ENCODE measurements around the gene NPAT. TPM values are rescaled to one million over a fixed set of nuclear protein-coding genes. Genes with fewer than 3 reads are reported as not detected.
A peak's percentile ranks its signal among the peaks of the same experiment; 100 is the strongest.

NPAT gene
- total and polyA plus RNA-seq, 10 donors: 4.5 to 40.8 (median 27.9) TPM

- Histone ChIP-seq H3K4me3 (peak overlapping the region; percentile 70 to 91 (median 76)), H3K27me3 (replicated peaks in 1 of 7) (no peaks in the 10 kb centered on the region), H3K27ac (peak overlapping the region; percentile 94 to 99 (median 98)), H3K36me3 (peaks cover 0 to 15% (median 0%) of the 10 kb centered on the region in 6 donors), H3K9me3 (no peaks in the 10 kb centered on the region), H3K4me1 (peaks cover 21 to 87% (median 69%) of the 10 kb centered on the region in 6 donors)
- 0 to 1% (median 0%) methylated on average over 12 of the region's 12 CpGs for WGBS, 5 donors
- TF ChIP-seq CTCF (IDR thresholded peaks at IDR 0.05 in 8 of 11, conservative IDR thresholded peaks at IDR 0.05 in 3 of 11): no peak
- TF ChIP-seq POLR2AphosphoS5 (IDR thresholded peaks at IDR 0.05): no peak
- TF ChIP-seq POLR2A (IDR thresholded peaks at IDR 0.05): no peak
- no peak for DNase-seq
- intact Hi-C loops (cut with DNase I; ENCODE audit: low total_unique reads): loop anchor here (10.0 kb wide), 1 partner anchor 57 kb away; no protein-coding TSS in a partner anchor
These were observed 1.1 kb downstream of the NPAT start for GRCh38 chr11:108221371-108221770.

- peak overlapping the region; percentile 70 to 91 (median 76) for H3K4me3 ChIP-seq
- no peaks in the 10 kb centered on the region for H3K9me3 ChIP-seq
- TF ChIP-seq POLR2AphosphoS5 (IDR thresholded peaks at IDR 0.05): no peak
- H3K27ac ChIP-seq: peak overlapping the region; percentile 94 to 99 (median 98)
- no peaks in the 10 kb centered on the region for H3K27me3 ChIP-seq (replicated peaks in 1 of 7)
- 14 to 22% (median 19%) methylated on average over 5 of the region's 5 CpGs for WGBS, 5 donors
- no peak for DNase-seq
- H3K36me3 ChIP-seq: peaks cover 0 to 13% (median 0%) of the 10 kb centered on the region in 6 donors
- intact Hi-C loops (cut with DNase I; ENCODE audit: low total_unique reads): loop anchor here (10.0 kb wide), 1 partner anchor 56 kb away; no protein-coding TSS in a partner anchor
- peaks cover 21 to 87% (median 69%) of the 10 kb centered on the region in 6 donors for H3K4me1 ChIP-seq
These were observed 1.6 kb downstream of the NPAT start for GRCh38 chr11:108220721-108221336.

- 64 to 76% (median 65%) methylated on average over 7 of the region's 7 CpGs for WGBS, 5 donors
- peaks cover 11 to 87% (median 52%) of the 10 kb centered on the region in 6 donors for H3K4me1 ChIP-seq
- intact Hi-C loops (cut with DNase I; ENCODE audit: low total_unique reads): no loop called here
- H3K27me3 ChIP-seq (replicated peaks in 1 of 7): no peaks in the 10 kb centered on the region
- TF ChIP-seq POLR2A (IDR thresholded peaks at IDR 0.05): no peak
- TF ChIP-seq CTCF (IDR thresholded peaks at IDR 0.05 in 8 of 11, conservative IDR thresholded peaks at IDR 0.05 in 3 of 11): no peak
- no peak for TF ChIP-seq POLR2AphosphoS5 (IDR thresholded peaks at IDR 0.05)
- DNase-seq: no peak
- peaks cover 0 to 22% (median 0%) of the 10 kb centered on the region in 6 donors for H3K36me3 ChIP-seq
- H3K27ac ChIP-seq: peak overlapping the region in 1 of 8 donors; percentile 32
- no peak overlapping the region for H3K4me3 ChIP-seq
- H3K9me3 ChIP-seq: no peaks in the 10 kb centered on the region
These were observed 3.3 kb downstream of the NPAT start for GRCh38 chr11:108218912-108219783.

- intact Hi-C loops (cut with DNase I; ENCODE audit: low total_unique reads): no loop called here
- 44 to 89% (median 64%) methylated on average over 2 of the region's 2 CpGs for WGBS, 5 donors
- DNase-seq: no peak
These were observed 4.0 kb downstream of the NPAT start for GRCh38 chr11:108218455-108218854.

More at GRCh38 chr11:108218455-108218854, 4.0 kb downstream of the NPAT start:
- H3K4me1 ChIP-seq: peaks cover 13 to 87% (median 54%) of the 10 kb centered on the region in 6 donors
- TF ChIP-seq POLR2AphosphoS5 (IDR thresholded peaks at IDR 0.05) (no peak), POLR2A (IDR thresholded peaks at IDR 0.05) (no peak), CTCF (IDR thresholded peaks at IDR 0.05 in 8 of 11, conservative IDR thresholded peaks at IDR 0.05 in 3 of 11) (no peak)
- peaks cover 0 to 29% (median 2%) of the 10 kb centered on the region in 6 donors for H3K36me3 ChIP-seq
- H3K4me3 ChIP-seq: no peak overlapping the region
- no peak overlapping the region for H3K27ac ChIP-seq
- H3K9me3 ChIP-seq: no peaks in the 10 kb centered on the region
- no peaks in the 10 kb centered on the region for H3K27me3 ChIP-seq (replicated peaks in 1 of 7)
